NCI-H187 treated with DMSO at 0.1 percent for 48 hours (cell line): ENCODE results near the gene CCL20.
A peak's percentile ranks its signal among the peaks of the same experiment; 100 is the strongest.
"Not testable (repeated sequence)": the region's sequence is repeated elsewhere in the genome, so short reads cannot be mapped to it uniquely, and the experiment has no call there.

Experiments
- DNase-seq: peaks from one replicate; lab custom pipeline; 2025; lab: John Stamatoyannopoulos, UW

The CCL20 gene

GRCh38 chr2:227834916-227835650 lies 21.4 kb downstream of the CCL20 start:
- DNase-seq: no peak

- DNase-seq: not testable (repeated sequence)
Observed at GRCh38 chr2:227839339-227840129, 25.9 kb downstream of the CCL20 start.

DNA sequence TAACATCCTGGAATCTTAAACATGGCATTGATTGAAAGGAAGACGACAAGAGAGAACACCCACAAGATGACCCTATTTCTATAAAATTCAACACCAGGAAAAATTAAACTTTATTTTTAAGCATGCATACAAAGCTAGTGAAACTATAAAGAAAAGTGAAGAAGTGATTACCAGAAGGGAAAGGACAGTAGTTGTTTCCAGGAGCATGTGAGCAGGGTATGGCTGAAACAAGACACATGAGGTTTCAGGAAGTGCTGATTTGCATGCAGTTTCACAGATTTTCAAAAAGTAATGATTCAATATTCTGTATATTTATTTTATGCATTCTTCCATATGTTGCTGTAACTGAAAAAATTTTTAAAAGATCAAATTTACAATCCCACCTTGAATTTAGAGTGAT lies 33.2 kb downstream of the CCL20 start:
- no peak for DNase-seq

- DNase-seq: no peak
Observed at GRCh38 chr2:227848146-227848545, 34.5 kb downstream of the CCL20 start.

- DNase-seq: no peak
Observed at GRCh38 chr2:227848586-227848985, 34.9 kb downstream of the CCL20 start.

- no peak for DNase-seq
Observed at GRCh38 chr2:227849906-227850305, 36.3 kb downstream of the CCL20 start.

DNA sequence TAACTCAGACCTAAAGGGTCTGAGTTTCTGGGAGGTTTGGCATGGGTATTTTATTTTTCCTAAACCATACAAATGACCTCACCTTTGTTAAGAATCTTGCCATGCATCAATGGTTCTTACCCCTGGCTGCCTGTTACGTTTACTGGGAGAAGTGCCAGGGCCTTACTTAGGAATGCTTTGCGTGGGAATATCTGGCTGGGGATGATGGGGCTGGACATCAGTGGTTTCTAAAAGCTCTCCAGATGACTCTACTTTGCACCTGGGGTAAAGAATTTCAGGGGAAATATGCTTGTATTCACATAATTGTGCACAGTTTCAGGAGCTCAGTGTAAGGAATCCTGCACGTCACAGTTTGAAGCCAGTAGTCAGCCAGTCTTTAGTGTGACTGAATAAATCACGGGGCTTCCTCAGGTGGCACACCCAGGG lies 39.6 kb downstream of the CCL20 start:
- no peak for DNase-seq

DNA sequence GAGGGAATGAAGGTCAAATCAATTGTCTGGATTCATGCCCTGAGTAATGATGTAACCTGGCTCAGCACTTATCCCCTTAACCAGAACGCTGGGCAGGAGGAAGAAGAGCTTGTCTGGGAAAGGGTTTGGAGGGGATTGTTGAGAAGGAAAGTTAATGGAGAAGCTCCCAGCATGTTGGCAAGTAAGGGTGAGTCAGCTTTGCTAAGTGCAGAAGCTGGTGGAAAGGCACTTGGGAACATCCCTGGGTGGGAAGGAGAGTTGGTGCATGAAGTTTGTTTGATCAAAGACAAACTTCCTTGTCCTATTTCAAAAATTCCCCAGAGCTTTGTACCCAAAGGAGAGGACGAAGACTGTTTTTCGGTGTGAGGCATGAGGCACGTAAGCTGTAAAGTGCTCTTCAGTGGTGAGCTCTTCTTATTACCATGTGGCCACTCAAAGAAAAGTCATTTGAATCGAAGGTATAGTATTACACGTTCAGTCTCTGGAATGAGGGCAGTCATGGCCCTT lies 40.2 kb downstream of the CCL20 start:
- peak; percentile 42 for DNase-seq

DNA sequence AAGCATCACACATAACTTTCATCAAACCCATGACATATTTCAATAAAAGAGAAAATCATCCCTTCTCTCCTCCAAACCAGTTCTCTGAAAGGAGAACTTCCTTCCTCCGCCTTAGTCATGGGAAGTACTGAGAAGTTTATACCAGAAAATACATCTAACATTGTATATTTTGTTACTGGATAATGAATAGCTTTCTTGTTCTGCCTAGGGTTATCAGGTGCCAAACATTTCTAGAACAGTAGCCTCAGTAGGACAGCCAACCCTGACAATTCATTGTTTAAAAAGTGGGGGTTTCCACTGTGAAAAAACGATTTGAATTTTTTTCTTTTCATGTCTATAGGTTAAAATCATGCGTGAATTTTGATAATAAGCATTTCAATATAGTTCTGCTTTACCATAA lies 41.8 kb downstream of the CCL20 start:
- DNase-seq: no peak

DNA sequence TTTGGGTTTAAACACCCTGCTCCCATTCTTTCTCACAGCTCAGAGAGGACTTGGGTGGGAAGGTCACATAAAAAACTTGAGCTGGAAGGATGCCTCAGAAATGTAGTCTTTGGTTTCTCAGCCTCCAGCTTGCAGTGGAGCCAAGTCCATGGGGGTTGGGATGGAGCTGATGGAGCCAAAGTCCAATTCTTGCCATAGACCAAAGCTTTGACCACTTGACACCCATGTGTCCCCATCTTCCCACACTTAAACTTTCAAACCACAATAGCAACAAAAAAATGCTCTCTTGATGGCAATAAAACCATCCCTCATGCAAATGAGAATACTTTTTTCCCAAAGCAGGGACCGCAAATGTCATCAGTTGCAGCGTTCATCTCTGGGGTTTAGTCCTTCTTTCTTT lies 43.1 kb downstream of the CCL20 start:
- no peak for DNase-seq

- DNase-seq: no peak
Observed at GRCh38 chr2:227860221-227860641, 46.6 kb downstream of the CCL20 start.

- DNase-seq: no peak
Observed at GRCh38 chr2:227861011-227861410, 47.4 kb downstream of the CCL20 start.

DNA sequence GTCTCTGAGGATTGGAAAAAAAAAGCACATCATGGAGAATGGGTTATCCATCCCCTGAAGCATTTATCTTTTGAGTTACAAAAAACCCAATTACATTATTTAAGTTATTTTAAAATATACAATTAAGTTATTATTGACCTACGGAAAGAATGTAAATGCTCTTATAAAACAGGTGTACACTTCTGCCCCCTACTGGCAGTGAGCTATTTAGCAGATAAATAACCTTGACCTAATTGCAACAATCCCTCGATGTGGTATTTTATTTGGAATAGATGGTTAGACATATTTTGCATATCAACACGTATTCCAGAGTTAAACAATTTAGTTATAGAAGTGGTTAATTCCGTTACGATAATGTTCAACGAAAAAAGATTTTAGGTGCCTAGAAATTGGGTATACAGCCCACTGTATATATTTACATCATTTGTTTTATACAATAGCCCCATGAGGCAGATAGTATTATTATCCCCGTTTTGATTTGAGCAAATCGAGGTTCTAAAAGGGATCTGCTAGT lies 48.6 kb downstream of the CCL20 start:
- no peak for DNase-seq

GRCh38 chr2:227862741-227863588 lies 49.3 kb downstream of the CCL20 start:
- no peak for DNase-seq

- DNase-seq: no peak
Observed at GRCh38 chr2:227864161-227864756, 50.6 kb downstream of the CCL20 start.

GRCh38 chr2:227865291-227865690 lies 51.6 kb downstream of the CCL20 start:
- DNase-seq: no peak
